H1 (cell line): ENCODE results near the gene SIGLEC12.

Experiments used
- CHD1 ChIP-seq: IDR thresholded peaks from 2 replicates; pipeline ENCODE4 v1.6.1; 2012; ENCODE audit warnings: low read depth, low read length, improper control_type of control experiment
- POLR2A ChIP-seq, 2 experiments: IDR thresholded peaks; 1 replicate in 1 of 2; 2 replicates in 1 of 2; pipeline ENCODE4 v1.6.1; 2011; ENCODE audit warnings: low read depth in 2 of 2, low read length in 2 of 2, mild to moderate bottlenecking in 2 of 2; ENCODE audit errors: control extremely low read depth in 1 of 2
- TAF1 ChIP-seq: IDR thresholded peaks from 2 replicates; pipeline ENCODE4 v1.6.1; 2011; ENCODE audit warnings: mild to moderate bottlenecking, low read depth, low read length
- TF ChIP-seq, protein P1 (sequence below), 3 experiments: IDR thresholded peaks; 1 replicate in 2 of 3; 2 replicates in 1 of 3; pipeline versions ENCODE4 v1.5.1 to v1.6.1; 2011; ENCODE audit warnings: low read length in 3 of 3, mild to moderate bottlenecking in 3 of 3, inconsistent platforms in 2 of 3, low read depth in 1 of 3, moderate library complexity in 1 of 3; ENCODE audit not compliant: insufficient read depth in 1 of 3; ENCODE audit errors: control extremely low read depth in 1 of 3

DNA sequence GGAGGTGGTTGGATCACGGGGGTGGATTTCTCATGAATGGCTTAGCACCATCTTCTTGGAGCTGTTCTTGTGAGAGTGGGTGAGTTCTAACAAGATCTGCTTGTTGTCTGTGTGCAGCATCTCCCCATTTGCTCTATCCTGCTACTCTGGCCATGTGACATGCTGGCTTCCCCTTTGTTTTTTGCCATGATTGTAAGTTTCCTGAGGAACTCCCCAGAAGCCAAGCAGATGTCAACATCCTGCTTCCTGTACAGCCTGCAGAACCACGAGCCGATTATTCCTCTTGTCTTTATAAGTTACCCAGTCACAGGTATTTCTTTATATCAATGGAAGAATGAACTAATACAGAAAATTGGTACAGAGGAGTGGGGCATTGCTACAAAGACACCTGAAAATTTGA is 2.3 kb upstream of the SIGLEC12 start:
- TF ChIP-seq CHD1 (no peak), POLR2A (IDR thresholded peaks at IDR 0.05; ENCODE audit: control extremely low read depth in 1 of 2, low read depth in 2 of 2, low read length in 2 of 2) (no peak), TAF1 (no peak)
- TF ChIP-seq, protein P1, sequence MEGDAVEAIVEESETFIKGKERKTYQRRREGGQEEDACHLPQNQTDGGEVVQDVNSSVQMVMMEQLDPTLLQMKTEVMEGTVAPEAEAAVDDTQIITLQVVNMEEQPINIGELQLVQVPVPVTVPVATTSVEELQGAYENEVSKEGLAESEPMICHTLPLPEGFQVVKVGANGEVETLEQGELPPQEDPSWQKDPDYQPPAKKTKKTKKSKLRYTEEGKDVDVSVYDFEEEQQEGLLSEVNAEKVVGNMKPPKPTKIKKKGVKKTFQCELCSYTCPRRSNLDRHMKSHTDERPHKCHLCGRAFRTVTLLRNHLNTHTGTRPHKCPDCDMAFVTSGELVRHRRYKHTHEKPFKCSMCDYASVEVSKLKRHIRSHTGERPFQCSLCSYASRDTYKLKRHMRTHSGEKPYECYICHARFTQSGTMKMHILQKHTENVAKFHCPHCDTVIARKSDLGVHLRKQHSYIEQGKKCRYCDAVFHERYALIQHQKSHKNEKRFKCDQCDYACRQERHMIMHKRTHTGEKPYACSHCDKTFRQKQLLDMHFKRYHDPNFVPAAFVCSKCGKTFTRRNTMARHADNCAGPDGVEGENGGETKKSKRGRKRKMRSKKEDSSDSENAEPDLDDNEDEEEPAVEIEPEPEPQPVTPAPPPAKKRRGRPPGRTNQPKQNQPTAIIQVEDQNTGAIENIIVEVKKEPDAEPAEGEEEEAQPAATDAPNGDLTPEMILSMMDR (IDR thresholded peaks at IDR 0.05; ENCODE audit: control extremely low read depth in 1 of 3, insufficient read depth in 1 of 3, low read depth in 1 of 3, low read length in 3 of 3), result no peak
